T-helper 2 cell treated with Interferon-gamma antibody and Interleukin-4, amounts not matched to agents 5 μg/mL and 100 μg/mL, for 36 hours (primary cell): ENCODE measurements around the gene TRIM41.

Experiments
- DNase-seq: peaks from one replicate; pipeline ENCODE4 v3.0.0; 2021; ENCODE audit warnings: low spot score
- H3K27ac Mint-ChIP-seq: one replicate; pipeline ENCODE4 v1.8.0; 2021; ENCODE audit warnings: mild to moderate bottlenecking, mixed read lengths
- H3K27me3 Mint-ChIP-seq: one replicate; pipeline ENCODE4 v1.8.0; 2021; ENCODE audit warnings: low read depth, mixed read lengths
- H3K36me3 Mint-ChIP-seq: one replicate; pipeline ENCODE4 v1.8.0; 2021; ENCODE audit warnings: low read depth, mixed read lengths
- H3K4me1 Mint-ChIP-seq: one replicate; pipeline ENCODE4 v1.8.0; 2021; ENCODE audit warnings: low read depth, mixed read lengths
- H3K4me3 Mint-ChIP-seq: one replicate; pipeline ENCODE4 v1.8.0; 2022; ENCODE audit warnings: mild to moderate bottlenecking, moderate library complexity, mixed read lengths
- H3K9me3 Mint-ChIP-seq: one replicate; pipeline ENCODE4 v1.8.0; 2021; ENCODE audit warnings: mixed read lengths

The TRIM41 gene

GRCh38 chr5:181236471-181236870, 13.4 kb downstream of the TRIM41 start:
- Mint-ChIP-seq H3K9me3 (no peaks in the 10 kb centered on the region), H3K4me3 (no peak overlapping the region), H3K27me3 (no peaks in the 10 kb centered on the region), H3K36me3 (peaks cover 86% of the 10 kb centered on the region), H3K27ac (peak overlapping the region; percentile 26), H3K4me1 (peaks cover 13% of the 10 kb centered on the region)
- no peak for DNase-seq

- no peaks in the 10 kb centered on the region for H3K9me3 Mint-ChIP-seq
- H3K4me1 Mint-ChIP-seq = peaks cover 20% of the 10 kb centered on the region
- no peak for DNase-seq
- H3K36me3 Mint-ChIP-seq = peaks cover 87% of the 10 kb centered on the region
- no peaks in the 10 kb centered on the region for H3K27me3 Mint-ChIP-seq
- no peak overlapping the region for H3K27ac Mint-ChIP-seq
- H3K4me3 Mint-ChIP-seq = no peak overlapping the region
Observed at GRCh38 chr5:181236954-181237641, 14.0 kb downstream of the TRIM41 start.

- Mint-ChIP-seq H3K4me3 (no peak overlapping the region), H3K9me3 (no peaks in the 10 kb centered on the region), H3K27me3 (no peaks in the 10 kb centered on the region), H3K27ac (peak overlapping the region; percentile 3), H3K36me3 (peaks cover 91% of the 10 kb centered on the region), H3K4me1 (peaks cover 25% of the 10 kb centered on the region)
- no peak for DNase-seq
Observed at GRCh38 chr5:181237729-181238385, 14.8 kb downstream of the TRIM41 start.

- H3K4me1 Mint-ChIP-seq = peaks cover 25% of the 10 kb centered on the region
- no peaks in the 10 kb centered on the region for H3K9me3 Mint-ChIP-seq
- H3K36me3 Mint-ChIP-seq = peaks cover 90% of the 10 kb centered on the region
- no peak for DNase-seq
- H3K4me3 Mint-ChIP-seq = peak overlapping the region; percentile 45
- H3K27me3 Mint-ChIP-seq = no peaks in the 10 kb centered on the region
- H3K27ac Mint-ChIP-seq = peak overlapping the region; percentile 26
Observed at GRCh38 chr5:181239062-181239663, 16.1 kb downstream of the TRIM41 start.

GRCh38 chr5:181241393-181241975, 18.4 kb downstream of the TRIM41 start:
- Mint-ChIP-seq H3K27me3 (no peaks in the 10 kb centered on the region), H3K9me3 (no peaks in the 10 kb centered on the region), H3K36me3 (peaks cover 71% of the 10 kb centered on the region), H3K4me1 (peaks cover 40% of the 10 kb centered on the region), H3K4me3 (peak overlapping the region; percentile 97), H3K27ac (peak overlapping the region; percentile 96)
- peak; percentile 57 for DNase-seq

- peaks cover 65% of the 10 kb centered on the region for H3K36me3 Mint-ChIP-seq
- DNase-seq = no peak
- H3K4me3 Mint-ChIP-seq = peak overlapping the region; percentile 97
- no peaks in the 10 kb centered on the region for H3K27me3 Mint-ChIP-seq
- peak overlapping the region; percentile 96 for H3K27ac Mint-ChIP-seq
- peaks cover 40% of the 10 kb centered on the region for H3K4me1 Mint-ChIP-seq
- H3K9me3 Mint-ChIP-seq = no peaks in the 10 kb centered on the region
Observed at GRCh38 chr5:181242031-181242451, 19.0 kb downstream of the TRIM41 start.

GRCh38 chr5:181243018-181243563, 20.0 kb downstream of the TRIM41 start:
- H3K4me3 Mint-ChIP-seq = peak overlapping the region; percentile 97
- H3K4me1 Mint-ChIP-seq = peaks cover 46% of the 10 kb centered on the region
- peaks cover 61% of the 10 kb centered on the region for H3K36me3 Mint-ChIP-seq
- H3K9me3 Mint-ChIP-seq = no peaks in the 10 kb centered on the region
- no peak for DNase-seq
- peak overlapping the region; percentile 96 for H3K27ac Mint-ChIP-seq
- H3K27me3 Mint-ChIP-seq = no peaks in the 10 kb centered on the region

GRCh38 chr5:181243564-181244343, 20.7 kb downstream of the TRIM41 start, which contains the start of gene RACK1:
TSS of gene RACK1 (minus strand) at chr5:181243906. CDS start at chr5:181243800, 106 bp downstream.
- peak; percentile 86 for DNase-seq
- H3K27me3 Mint-ChIP-seq = no peaks in the 10 kb centered on the region
- H3K9me3 Mint-ChIP-seq = no peaks in the 10 kb centered on the region
- H3K4me1 Mint-ChIP-seq = peaks cover 50% of the 10 kb centered on the region
- H3K27ac Mint-ChIP-seq = peak within 1 kb of the TSS; percentile 96
- H3K36me3 Mint-ChIP-seq = peaks cover 58% of the 10 kb centered on the region
- H3K4me3 Mint-ChIP-seq = peak within 1 kb of the TSS; percentile 97

- Mint-ChIP-seq H3K27me3 (no peaks in the 10 kb centered on the region), H3K4me1 (peaks cover 59% of the 10 kb centered on the region), H3K9me3 (no peaks in the 10 kb centered on the region), H3K36me3 (peaks cover 51% of the 10 kb centered on the region), H3K27ac (peak overlapping the region; percentile 95), H3K4me3 (peak overlapping the region; percentile 89)
- no peak for DNase-seq
Observed at GRCh38 chr5:181245427-181246275, 22.6 kb downstream of the TRIM41 start.

- peak overlapping the region; percentile 95 for H3K27ac Mint-ChIP-seq
- no peaks in the 10 kb centered on the region for H3K27me3 Mint-ChIP-seq
- peak; percentile 85 for DNase-seq
- no peaks in the 10 kb centered on the region for H3K9me3 Mint-ChIP-seq
- peaks cover 56% of the 10 kb centered on the region for H3K4me1 Mint-ChIP-seq
- peaks cover 45% of the 10 kb centered on the region for H3K36me3 Mint-ChIP-seq
- peak overlapping the region; percentile 89 for H3K4me3 Mint-ChIP-seq
Observed at GRCh38 chr5:181246276-181247049, 23.4 kb downstream of the TRIM41 start.

- peak overlapping the region; percentile 95 for H3K27ac Mint-ChIP-seq
- H3K4me1 Mint-ChIP-seq = peaks cover 49% of the 10 kb centered on the region
- no peak for DNase-seq
- peak overlapping the region; percentile 89 for H3K4me3 Mint-ChIP-seq
- no peaks in the 10 kb centered on the region for H3K27me3 Mint-ChIP-seq
- H3K36me3 Mint-ChIP-seq = peaks cover 32% of the 10 kb centered on the region
- H3K9me3 Mint-ChIP-seq = no peaks in the 10 kb centered on the region
Observed at GRCh38 chr5:181248277-181248676, 25.2 kb downstream of the TRIM41 start.

GRCh38 chr5:181255276-181255675, 32.2 kb downstream of the TRIM41 start:
- Mint-ChIP-seq H3K4me1 (peaks cover 61% of the 10 kb centered on the region), H3K36me3 (peaks cover 56% of the 10 kb centered on the region), H3K27ac (no peak overlapping the region), H3K27me3 (no peaks in the 10 kb centered on the region), H3K9me3 (no peaks in the 10 kb centered on the region), H3K4me3 (no peak overlapping the region)
- DNase-seq = no peak
